SK-N-DZ (cell line): ENCODE measurements around the gene ZNF317. TPM values are rescaled to one million over a fixed set of nuclear protein-coding genes. Genes with fewer than 3 reads are reported as not detected.

Experiments used
- DNase-seq: peaks from one replicate; pipeline ENCODE4 v3.0.0-alpha.2; 2015; ENCODE audit warnings: low spot score
- polyA plus RNA-seq, 2 experiments: library from polyadenylated mRNA; depleted of rRNA; stranded (reverse); fragments of >200 nt; gene quantifications; 2 replicates each; pipeline ENCODE4 v1.2.3, GENCODE V29; 2014

Gene ZNF317
- polyA plus RNA-seq (2014; cell fraction: cytosol; rRNA removed), result 17.2 and 18.4 TPM in 2 replicates
- polyA plus RNA-seq (2014; cell fraction: nucleus; rRNA removed), result 13.3 and 34.3 TPM in 2 replicates

- peak; percentile 93 for DNase-seq
Observed at GRCh38 chr19:9140159-9140874, at the start of gene ZNF317. Gene ZNF317 (plus strand): TSS chr19:9140397. CDS start chr19:9156017, 15,620 bp downstream.

- no peak for DNase-seq
Observed at GRCh38 chr19:9107375-9107774, 32.8 kb upstream of the ZNF317 start, which contains the start of gene OR7G2. Gene OR7G2 (minus strand): TSS chr19:9107475. CDS start chr19:9103243, 4,232 bp downstream.

GRCh38 chr19:9109959-9110358 is 30.2 kb upstream of the ZNF317 start:
- DNase-seq, result no peak

- no peak for DNase-seq
Observed at GRCh38 chr19:9115307-9115813, 24.8 kb upstream of the ZNF317 start, which contains the start of gene OR7G1. Gene OR7G1 (minus strand): TSS chr19:9115763. CDS start chr19:9115763, 0 bp downstream.

GRCh38 chr19:9116547-9116946 is 23.6 kb upstream of the ZNF317 start:
- DNase-seq, result no peak

- no peak for DNase-seq
Observed at GRCh38 chr19:9126900-9127405, 13.2 kb upstream of the ZNF317 start, which contains the start of gene OR7G3. Gene OR7G3 (minus strand): TSS chr19:9126950. CDS start chr19:9126950, 0 bp downstream.

- DNase-seq, result no peak
Observed at GRCh38 chr19:9128171-9128570, 12.0 kb upstream of the ZNF317 start.

GRCh38 chr19:9130965-9131364 is 9.2 kb upstream of the ZNF317 start:
- DNase-seq, result no peak

- DNase-seq, result no peak
Observed at GRCh38 chr19:9132422-9132821, 7.8 kb upstream of the ZNF317 start.

- peak; percentile 19 for DNase-seq
Observed at GRCh38 chr19:9139609-9140158, 513 bp upstream of the ZNF317 start.

GRCh38 chr19:9144920-9145319 is 4.7 kb downstream of the ZNF317 start:
- no peak for DNase-seq

GRCh38 chr19:9146882-9147281 is 6.7 kb downstream of the ZNF317 start:
- no peak for DNase-seq

- DNase-seq, result no peak
Observed at GRCh38 chr19:9148697-9149096, 8.5 kb downstream of the ZNF317 start.

GRCh38 chr19:9149997-9150396 is 9.8 kb downstream of the ZNF317 start:
- DNase-seq, result no peak

GRCh38 chr19:9150650-9151049 is 10.5 kb downstream of the ZNF317 start:
- DNase-seq, result no peak

- DNase-seq, result no peak
Observed at GRCh38 chr19:9151367-9151766, 11.2 kb downstream of the ZNF317 start.

- DNase-seq, result no peak
Observed at GRCh38 chr19:9155591-9155990, 15.4 kb downstream of the ZNF317 start.

- no peak for DNase-seq
Observed at GRCh38 chr19:9156304-9156703, 16.1 kb downstream of the ZNF317 start.

GRCh38 chr19:9159891-9160290 is 19.7 kb downstream of the ZNF317 start:
- DNase-seq, result no peak

GRCh38 chr19:9161427-9161826 is 21.2 kb downstream of the ZNF317 start:
- no peak for DNase-seq

- DNase-seq, result no peak
Observed at GRCh38 chr19:9165261-9165660, 25.1 kb downstream of the ZNF317 start.

GRCh38 chr19:9166846-9167245 is 26.6 kb downstream of the ZNF317 start:
- DNase-seq, result no peak
